WTC11 (cell line): ENCODE measurements around the gene NMRK1. TPM values are rescaled to one million over a fixed set of nuclear protein-coding genes. Genes with fewer than 3 reads are reported as not detected.

ENCODE experiments used
- ATAC-seq: fragments of 200-7000 bp; cut with Tn5 transposase; 2 replicates; pipeline ENCODE4 v1.10.0; 2021; ENCODE audit warnings: mild to moderate bottlenecking, moderate library complexity
- CTCF ChIA-PET: fragments of 300-600 bp; sonication (Branson Sonifier 250); formaldehyde crosslinking; loops from one replicate; lab custom pipeline; 2021; ENCODE audit warnings: antibody characterized with exemption; lab: Charles Lee
- POLR2A ChIA-PET: fragments of 350-600 bp; sonication (Branson Sonifier 250); formaldehyde crosslinking; loops from one replicate; lab custom pipeline; 2021; ENCODE audit warnings: antibody characterized with exemption; lab: Charles Lee
- DNase-seq: peaks from one replicate; pipeline ENCODE4 v3.0.0; 2021; ENCODE audit warnings: low spot score
- H3K27ac Mint-ChIP-seq: 2 replicates; pipeline ENCODE4 v1.8.0; 2021; ENCODE audit warnings: mixed read lengths
- H3K27me3 Mint-ChIP-seq: 2 replicates; pipeline ENCODE4 v1.8.0; 2021; ENCODE audit warnings: low read depth, mild to moderate bottlenecking, moderate library complexity, mixed read lengths
- H3K36me3 Mint-ChIP-seq: 2 replicates; pipeline ENCODE4 v1.8.0; 2021; ENCODE audit warnings: mixed read lengths
- H3K4me1 Mint-ChIP-seq: 2 replicates; pipeline ENCODE4 v1.8.0; 2022; ENCODE audit warnings: mixed read lengths
- H3K4me3 Mint-ChIP-seq: 2 replicates; pipeline ENCODE4 v1.8.0; 2021; ENCODE audit warnings: mild to moderate bottlenecking, moderate library complexity, mixed read lengths
- H3K9me3 Mint-ChIP-seq: 2 replicates; pipeline ENCODE4 v1.8.0; 2021; ENCODE audit warnings: mixed read lengths
- ATF1 ChIP-seq: sonication (generic); formaldehyde crosslinking; IDR thresholded peaks from 2 replicates; pipeline ENCODE4 v1.8.1; 2023; ENCODE audit warnings: mild to moderate bottlenecking, moderate library complexity, missing genetic modification reagents
- ESRRA ChIP-seq: sonication (generic); formaldehyde crosslinking; IDR thresholded peaks from 2 replicates; pipeline ENCODE4 v1.8.1; 2022; ENCODE audit warnings: mild to moderate bottlenecking, missing genetic modification reagents, borderline replicate concordance
- FOXK1 ChIP-seq: sonication (generic); formaldehyde crosslinking; IDR thresholded peaks from 2 replicates; pipeline ENCODE4 v1.8.0; 2022; ENCODE audit warnings: mild to moderate bottlenecking, moderate library complexity, missing genetic modification reagents
- JAZF1 ChIP-seq: fragments of 250-450 bp; sonication (Bioruptor Pico); IDR thresholded peaks from 2 replicates; pipeline ENCODE4 v1.9.0; 2021; ENCODE audit warnings: moderate library complexity, mild to moderate bottlenecking, inconsistent platforms
- RELA ChIP-seq: sonication (generic); formaldehyde crosslinking; IDR thresholded peaks from 2 replicates; pipeline ENCODE4 v1.8.1; 2022; ENCODE audit warnings: missing genetic modification reagents, mild to moderate bottlenecking, borderline replicate concordance
- SMAD3 ChIP-seq: sonication (generic); formaldehyde crosslinking; IDR thresholded peaks from 2 replicates; pipeline ENCODE4 v1.8.0; 2022; ENCODE audit warnings: missing genetic modification reagents, mild to moderate bottlenecking, borderline replicate concordance
- SOX15 ChIP-seq: fragments of 250-450 bp; sonication (Bioruptor Pico); IDR thresholded peaks from 2 replicates; pipeline ENCODE4 v1.9.0; 2021; ENCODE audit warnings: mild to moderate bottlenecking
- TCF7 ChIP-seq: sonication (generic); formaldehyde crosslinking; IDR thresholded peaks from 2 replicates; pipeline ENCODE4 v1.8.0; 2022; ENCODE audit warnings: mild to moderate bottlenecking, low read depth, missing genetic modification reagents, moderate library complexity
- ZBTB21 ChIP-seq: sonication (generic); formaldehyde crosslinking; IDR thresholded peaks from 2 replicates; pipeline ENCODE4 v1.8.1; 2023; ENCODE audit warnings: mild to moderate bottlenecking, missing genetic modification reagents, borderline replicate concordance
- ZNF232 ChIP-seq: sonication (generic); formaldehyde crosslinking; IDR thresholded peaks from 2 replicates; pipeline ENCODE4 v1.8.0; 2022; ENCODE audit warnings: mild to moderate bottlenecking, missing genetic modification reagents
- ZNF423 ChIP-seq: fragments of 250-450 bp; sonication (Bioruptor Pico); IDR thresholded peaks from 2 replicates; pipeline ENCODE4 v2.1.2; 2022; ENCODE audit warnings: mild to moderate bottlenecking, moderate library complexity
- total RNA-seq: library from RNA; stranded (reverse); gene quantifications from 3 replicates; pipeline ENCODE4 v1.2.3, GENCODE V29; 2021
- TF ChIP-seq, protein P1 (sequence below): sonication (generic); formaldehyde crosslinking; IDR thresholded peaks from 2 replicates; pipeline ENCODE4 v1.8.1; 2022; ENCODE audit warnings: low read depth, missing genetic modification reagents, borderline replicate concordance
- TF ChIP-seq, protein P2 (sequence below): fragments of 250-450 bp; sonication (Bioruptor Pico); IDR thresholded peaks from 2 replicates; pipeline ENCODE4 v1.9.0; 2021; ENCODE audit warnings: mild to moderate bottlenecking
- TF ChIP-seq, protein P3 (sequence below): sonication (generic); formaldehyde crosslinking; IDR thresholded peaks from 2 replicates; pipeline ENCODE4 v1.8.0; 2022; ENCODE audit warnings: mild to moderate bottlenecking, missing genetic modification reagents
- TF ChIP-seq, protein P4 (sequence below): fragments of 250-450 bp; sonication (Bioruptor Pico); IDR thresholded peaks from 2 replicates; pipeline ENCODE4 v2.1.2; 2022; ENCODE audit warnings: mild to moderate bottlenecking, moderate library complexity
- TF ChIP-seq, protein P5 (sequence below): sonication (generic); formaldehyde crosslinking; IDR thresholded peaks from 2 replicates; pipeline ENCODE4 v1.8.1; 2022; ENCODE audit warnings: mild to moderate bottlenecking, moderate library complexity, missing genetic modification reagents
- TF ChIP-seq, protein P6 (sequence below): sonication (generic); formaldehyde crosslinking; IDR thresholded peaks from 2 replicates; pipeline ENCODE4 v1.8.1; 2023; ENCODE audit warnings: mild to moderate bottlenecking, moderate library complexity, missing genetic modification reagents
- TF ChIP-seq, protein P7 (sequence below): sonication (generic); formaldehyde crosslinking; IDR thresholded peaks from 2 replicates; pipeline ENCODE4 v1.8.1; 2022; ENCODE audit warnings: missing genetic modification reagents, borderline replicate concordance
- TF ChIP-seq, protein P8 (sequence below): sonication (generic); formaldehyde crosslinking; IDR thresholded peaks from 2 replicates; pipeline ENCODE4 v1.8.1; 2023; ENCODE audit warnings: mild to moderate bottlenecking, missing genetic modification reagents, moderate library complexity

NMRK1 gene
- total RNA-seq, 1 experiment from 2014 or later = 14.5 TPM

DNA sequence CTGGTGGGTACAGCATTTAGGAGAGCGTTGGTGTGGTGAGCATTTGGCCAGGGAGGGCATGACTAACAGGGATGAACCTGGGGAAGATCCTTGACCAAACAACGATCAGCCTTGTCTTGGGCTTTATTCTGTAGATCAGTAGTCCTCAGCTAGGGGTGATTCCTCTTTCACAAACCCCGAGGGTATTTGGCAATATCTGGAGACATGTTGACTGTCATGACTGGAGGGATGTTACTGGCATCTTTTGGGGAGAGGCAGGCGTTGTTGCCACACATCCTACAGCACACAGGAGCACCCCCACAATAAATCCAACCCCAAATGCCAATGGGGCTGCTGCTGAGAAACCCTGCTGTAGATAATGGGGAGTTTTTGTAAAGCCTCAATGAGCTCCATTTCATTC is 44.3 kb upstream of the NMRK1 start:
- no peaks in the 10 kb centered on the region for H3K27me3 Mint-ChIP-seq
- ChIA-PET POLR2A (no interaction called here), CTCF (interaction anchor here (1.5 kb wide), 1 partner anchor 53 kb away, joined by 3 read pairs; no protein-coding TSS in a partner anchor)
- peaks cover 24% of the 10 kb centered on the region for H3K4me1 Mint-ChIP-seq
- DNase-seq (no peak), ATAC-seq (no peak)
- no peak for TF ChIP-seq ATF1
- TF ChIP-seq, protein P1, sequence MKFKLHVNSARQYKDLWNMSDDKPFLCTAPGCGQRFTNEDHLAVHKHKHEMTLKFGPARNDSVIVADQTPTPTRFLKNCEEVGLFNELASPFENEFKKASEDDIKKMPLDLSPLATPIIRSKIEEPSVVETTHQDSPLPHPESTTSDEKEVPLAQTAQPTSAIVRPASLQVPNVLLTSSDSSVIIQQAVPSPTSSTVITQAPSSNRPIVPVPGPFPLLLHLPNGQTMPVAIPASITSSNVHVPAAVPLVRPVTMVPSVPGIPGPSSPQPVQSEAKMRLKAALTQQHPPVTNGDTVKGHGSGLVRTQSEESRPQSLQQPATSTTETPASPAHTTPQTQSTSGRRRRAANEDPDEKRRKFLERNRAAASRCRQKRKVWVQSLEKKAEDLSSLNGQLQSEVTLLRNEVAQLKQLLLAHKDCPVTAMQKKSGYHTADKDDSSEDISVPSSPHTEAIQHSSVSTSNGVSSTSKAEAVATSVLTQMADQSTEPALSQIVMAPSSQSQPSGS (CRISPR knock-in tag) = no peak
- no peaks in the 10 kb centered on the region for H3K36me3 Mint-ChIP-seq
- H3K4me3 Mint-ChIP-seq = no peak overlapping the region
- no peak overlapping the region; the same call in none of the 2 replicates for H3K27ac Mint-ChIP-seq
- no peaks in the 10 kb centered on the region for H3K9me3 Mint-ChIP-seq

DNA sequence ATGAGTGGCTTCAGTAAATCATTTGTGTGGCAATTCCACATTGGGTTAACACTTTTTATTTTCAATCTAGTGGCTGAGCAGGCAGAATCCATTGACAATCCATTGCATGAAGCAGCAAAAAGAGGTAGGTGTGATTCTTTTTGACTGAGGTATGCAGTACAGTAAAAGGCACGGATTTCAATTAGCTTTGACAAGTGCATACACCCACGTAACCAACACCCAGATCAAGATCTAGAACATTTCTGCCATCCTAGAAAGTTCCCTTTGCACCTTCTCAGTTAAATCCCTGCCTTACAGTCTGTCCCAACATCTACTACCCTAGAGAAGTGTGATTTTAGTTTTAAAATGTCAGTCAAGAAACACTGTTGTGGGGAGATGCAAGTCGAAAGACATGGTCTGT is 43.7 kb upstream of the NMRK1 start:
- Mint-ChIP-seq H3K9me3 (no peaks in the 10 kb centered on the region), H3K36me3 (no peaks in the 10 kb centered on the region), H3K27ac (no peak overlapping the region; the same call in 1 of the 2 replicates), H3K4me3 (no peak overlapping the region), H3K27me3 (no peaks in the 10 kb centered on the region), H3K4me1 (peaks cover 24% of the 10 kb centered on the region)
- CTCF ChIA-PET = no interaction called here
- no peak for ATAC-seq
- POLR2A ChIA-PET = no interaction called here
- DNase-seq = no peak
- TF ChIP-seq SMAD3 (no peak), ESRRA (CRISPR knock-in tag) (no peak), ATF1 (no peak), ZNF232 (CRISPR knock-in tag) (no peak), FOXK1 (no peak), TCF7 (CRISPR knock-in tag) (no peak), ZNF423 (CRISPR knock-in tag) (no peak), RELA (CRISPR knock-in tag) (no peak), ZBTB21 (CRISPR knock-in tag) (no peak), JAZF1 (CRISPR knock-in tag) (no peak), SOX15 (CRISPR knock-in tag) (no peak)
- TF ChIP-seq, protein P2, sequence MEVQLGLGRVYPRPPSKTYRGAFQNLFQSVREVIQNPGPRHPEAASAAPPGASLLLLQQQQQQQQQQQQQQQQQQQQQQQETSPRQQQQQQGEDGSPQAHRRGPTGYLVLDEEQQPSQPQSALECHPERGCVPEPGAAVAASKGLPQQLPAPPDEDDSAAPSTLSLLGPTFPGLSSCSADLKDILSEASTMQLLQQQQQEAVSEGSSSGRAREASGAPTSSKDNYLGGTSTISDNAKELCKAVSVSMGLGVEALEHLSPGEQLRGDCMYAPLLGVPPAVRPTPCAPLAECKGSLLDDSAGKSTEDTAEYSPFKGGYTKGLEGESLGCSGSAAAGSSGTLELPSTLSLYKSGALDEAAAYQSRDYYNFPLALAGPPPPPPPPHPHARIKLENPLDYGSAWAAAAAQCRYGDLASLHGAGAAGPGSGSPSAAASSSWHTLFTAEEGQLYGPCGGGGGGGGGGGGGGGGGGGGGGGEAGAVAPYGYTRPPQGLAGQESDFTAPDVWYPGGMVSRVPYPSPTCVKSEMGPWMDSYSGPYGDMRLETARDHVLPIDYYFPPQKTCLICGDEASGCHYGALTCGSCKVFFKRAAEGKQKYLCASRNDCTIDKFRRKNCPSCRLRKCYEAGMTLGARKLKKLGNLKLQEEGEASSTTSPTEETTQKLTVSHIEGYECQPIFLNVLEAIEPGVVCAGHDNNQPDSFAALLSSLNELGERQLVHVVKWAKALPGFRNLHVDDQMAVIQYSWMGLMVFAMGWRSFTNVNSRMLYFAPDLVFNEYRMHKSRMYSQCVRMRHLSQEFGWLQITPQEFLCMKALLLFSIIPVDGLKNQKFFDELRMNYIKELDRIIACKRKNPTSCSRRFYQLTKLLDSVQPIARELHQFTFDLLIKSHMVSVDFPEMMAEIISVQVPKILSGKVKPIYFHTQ (CRISPR knock-in tag) = no peak
- TF ChIP-seq, protein P3, sequence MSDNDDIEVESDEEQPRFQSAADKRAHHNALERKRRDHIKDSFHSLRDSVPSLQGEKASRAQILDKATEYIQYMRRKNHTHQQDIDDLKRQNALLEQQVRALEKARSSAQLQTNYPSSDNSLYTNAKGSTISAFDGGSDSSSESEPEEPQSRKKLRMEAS (CRISPR knock-in tag) = no peak
- TF ChIP-seq, protein P4, sequence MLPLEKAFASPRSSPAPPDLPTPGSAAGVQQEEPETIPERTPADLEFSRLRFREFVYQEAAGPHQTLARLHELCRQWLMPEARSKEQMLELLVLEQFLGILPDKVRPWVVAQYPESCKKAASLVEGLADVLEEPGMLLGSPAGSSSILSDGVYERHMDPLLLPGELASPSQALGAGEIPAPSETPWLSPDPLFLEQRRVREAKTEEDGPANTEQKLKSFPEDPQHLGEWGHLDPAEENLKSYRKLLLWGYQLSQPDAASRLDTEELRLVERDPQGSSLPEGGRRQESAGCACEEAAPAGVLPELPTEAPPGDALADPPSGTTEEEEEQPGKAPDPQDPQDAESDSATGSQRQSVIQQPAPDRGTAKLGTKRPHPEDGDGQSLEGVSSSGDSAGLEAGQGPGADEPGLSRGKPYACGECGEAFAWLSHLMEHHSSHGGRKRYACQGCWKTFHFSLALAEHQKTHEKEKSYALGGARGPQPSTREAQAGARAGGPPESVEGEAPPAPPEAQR (CRISPR knock-in tag) = no peak
- TF ChIP-seq, protein P5, sequence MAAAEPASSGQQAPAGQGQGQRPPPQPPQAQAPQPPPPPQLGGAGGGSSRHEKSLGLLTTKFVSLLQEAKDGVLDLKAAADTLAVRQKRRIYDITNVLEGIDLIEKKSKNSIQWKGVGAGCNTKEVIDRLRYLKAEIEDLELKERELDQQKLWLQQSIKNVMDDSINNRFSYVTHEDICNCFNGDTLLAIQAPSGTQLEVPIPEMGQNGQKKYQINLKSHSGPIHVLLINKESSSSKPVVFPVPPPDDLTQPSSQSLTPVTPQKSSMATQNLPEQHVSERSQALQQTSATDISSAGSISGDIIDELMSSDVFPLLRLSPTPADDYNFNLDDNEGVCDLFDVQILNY = no peak
- TF ChIP-seq, protein P6, sequence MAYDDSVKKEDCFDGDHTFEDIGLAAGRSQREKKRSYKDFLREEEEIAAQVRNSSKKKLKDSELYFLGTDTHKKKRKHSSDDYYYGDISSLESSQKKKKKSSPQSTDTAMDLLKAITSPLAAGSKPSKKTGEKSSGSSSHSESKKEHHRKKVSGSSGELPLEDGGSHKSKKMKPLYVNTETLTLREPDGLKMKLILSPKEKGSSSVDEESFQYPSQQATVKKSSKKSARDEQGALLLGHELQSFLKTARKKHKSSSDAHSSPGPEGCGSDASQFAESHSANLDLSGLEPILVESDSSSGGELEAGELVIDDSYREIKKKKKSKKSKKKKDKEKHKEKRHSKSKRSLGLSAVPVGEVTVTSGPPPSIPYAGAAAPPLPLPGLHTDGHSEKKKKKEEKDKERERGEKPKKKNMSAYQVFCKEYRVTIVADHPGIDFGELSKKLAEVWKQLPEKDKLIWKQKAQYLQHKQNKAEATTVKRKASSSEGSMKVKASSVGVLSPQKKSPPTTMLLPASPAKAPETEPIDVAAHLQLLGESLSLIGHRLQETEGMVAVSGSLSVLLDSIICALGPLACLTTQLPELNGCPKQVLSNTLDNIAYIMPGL (CRISPR knock-in tag) = no peak
- TF ChIP-seq, protein P7, sequence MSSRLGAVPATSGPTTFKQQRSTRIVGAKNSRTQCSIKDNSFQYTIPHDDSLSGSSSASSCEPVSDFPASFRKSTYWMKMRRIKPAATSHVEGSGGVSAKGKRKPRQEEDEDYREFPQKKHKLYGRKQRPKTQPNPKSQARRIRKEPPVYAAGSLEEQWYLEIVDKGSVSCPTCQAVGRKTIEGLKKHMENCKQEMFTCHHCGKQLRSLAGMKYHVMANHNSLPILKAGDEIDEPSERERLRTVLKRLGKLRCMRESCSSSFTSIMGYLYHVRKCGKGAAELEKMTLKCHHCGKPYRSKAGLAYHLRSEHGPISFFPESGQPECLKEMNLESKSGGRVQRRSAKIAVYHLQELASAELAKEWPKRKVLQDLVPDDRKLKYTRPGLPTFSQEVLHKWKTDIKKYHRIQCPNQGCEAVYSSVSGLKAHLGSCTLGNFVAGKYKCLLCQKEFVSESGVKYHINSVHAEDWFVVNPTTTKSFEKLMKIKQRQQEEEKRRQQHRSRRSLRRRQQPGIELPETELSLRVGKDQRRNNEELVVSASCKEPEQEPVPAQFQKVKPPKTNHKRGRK = no peak
- TF ChIP-seq, protein P8, sequence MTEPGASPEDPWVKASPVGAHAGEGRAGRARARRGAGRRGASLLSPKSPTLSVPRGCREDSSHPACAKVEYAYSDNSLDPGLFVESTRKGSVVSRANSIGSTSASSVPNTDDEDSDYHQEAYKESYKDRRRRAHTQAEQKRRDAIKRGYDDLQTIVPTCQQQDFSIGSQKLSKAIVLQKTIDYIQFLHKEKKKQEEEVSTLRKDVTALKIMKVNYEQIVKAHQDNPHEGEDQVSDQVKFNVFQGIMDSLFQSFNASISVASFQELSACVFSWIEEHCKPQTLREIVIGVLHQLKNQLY (CRISPR knock-in tag) = no peak
